ENCODE data around the gene TOMM20. TPM values are rescaled to one million over a fixed set of nuclear protein-coding genes. Genes with fewer than 3 reads are reported as not detected.
A peak's percentile ranks its signal among the peaks of the same experiment; 100 is the strongest.

The TOMM20 gene
- total and polyA plus RNA-seq, 2 of the 8 experiments (the other 6 are each of a cell fraction or from before 2014, with no cell fraction given) = 71.4 to 168 TPM

DNA sequence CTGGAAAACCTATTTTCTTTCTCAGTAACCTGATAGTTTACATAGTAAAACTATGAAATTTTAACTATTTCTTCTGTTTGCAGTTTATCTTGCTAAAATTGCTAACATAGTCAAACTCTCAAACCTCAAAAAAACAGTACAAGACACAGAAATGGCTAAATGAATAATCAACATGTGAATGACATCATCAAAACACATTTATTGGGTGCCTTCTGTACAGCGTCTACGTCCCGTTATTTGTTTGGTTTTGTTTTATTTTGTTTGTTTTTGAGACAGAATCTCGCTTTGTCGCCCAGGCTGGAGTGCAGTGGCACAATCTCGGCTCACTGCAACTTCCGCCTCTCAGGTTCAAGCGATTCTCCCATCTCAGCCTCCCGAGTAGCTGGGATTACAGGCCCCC lies 21.2 kb upstream of the TOMM20 start:
- no peak overlapping the region for H2BK15ac ChIP-seq (ENCODE audit: low read length)
- no peaks in the 10 kb centered on the region for H3K9me3 ChIP-seq (ENCODE audit: insufficient read depth in 2 of 2, low read depth in 1 of 2, low read length in 1 of 2)
- WGBS, 2 experiments (ENCODE audit: extremely low coverage in 1 of 2, insufficient coverage in 1 of 2, insufficient read length in 1 of 2, insufficient replicate concordance in 2 of 2, low coverage in 1 of 2, low lambda C conversion rate in 2 of 2, missing lambda C conversion rate in 1 of 2) = 99% methylated on average over 9 of the region's 9 CpGs; no CpG with 5 or more reads in 1 of the 2 experiments
- no peak overlapping the region for H2AK5ac ChIP-seq (ENCODE audit: low read depth, low read length)
- no peak overlapping the region for H4K91ac ChIP-seq (replicated peaks; ENCODE audit: insufficient read length, low read length)
- H3K23ac ChIP-seq (ENCODE audit: insufficient read length) = no peak overlapping the region
- FAIRE-seq (no peak), DNase-seq (ENCODE audit: low read depth in 1 of 2, low spot score in 2 of 2) (peak in 1 of 2 experiments; percentile 19)
- peaks cover 0 to 5% of the 10 kb centered on the region in 2 experiments; a peak in 1 of 4 replicates for H3K79me2 ChIP-seq (ENCODE audit: control insufficient read depth in 1 of 2, insufficient read depth in 2 of 2, low read length in 2 of 2)
- H3K23me2 ChIP-seq (ENCODE audit: low read depth, low read length) = no peaks in the 10 kb centered on the region
- H3K36me3 ChIP-seq (ENCODE audit: control insufficient read depth in 2 of 4, insufficient read depth in 4 of 4, low read length in 3 of 4) = peaks cover 15 to 85% (median 56%) of the 10 kb centered on the region in 4 experiments
- no peaks in the 10 kb centered on the region for H3K79me1 ChIP-seq (ENCODE audit: low read depth, low read length)
- H2BK120ac ChIP-seq (replicated peaks; ENCODE audit: low read depth, low read length) = no peak overlapping the region
- peaks cover 0 to 5% of the 10 kb centered on the region in 2 experiments for H4K20me1 ChIP-seq (replicated peaks in 1 of 2; ENCODE audit: control insufficient read depth in 1 of 2, insufficient read depth in 2 of 2, low read length in 2 of 2)
- no peak overlapping the region for H3K9ac ChIP-seq (replicated peaks in 1 of 4; ENCODE audit: extremely low read depth in 1 of 4, low read depth in 3 of 4, low read length in 3 of 4)
- TF ChIP-seq ASH2L (IDR thresholded peaks at IDR 0.05; ENCODE audit: low read length) (no peak), HDAC6 (IDR thresholded peaks at IDR 0.05; ENCODE audit: low read depth, low read length) (no peak), TAF7 (optimal IDR thresholded peaks at IDR 0.05; ENCODE audit: borderline replicate concordance, low read depth, low read length) (no peak), SUZ12 (IDR thresholded peaks at IDR 0.05; ENCODE audit: low read length) (no peak), CBX5 (IDR thresholded peaks at IDR 0.05; ENCODE audit: low read depth, low read length) (no peak), TAF1 (IDR thresholded peaks at IDR 0.05; ENCODE audit: low read depth, low read length) (no peak), SP1 (IDR thresholded peaks at IDR 0.05; ENCODE audit: low read depth, low read length) (no peak)
- TF ChIP-seq, protein P1, sequence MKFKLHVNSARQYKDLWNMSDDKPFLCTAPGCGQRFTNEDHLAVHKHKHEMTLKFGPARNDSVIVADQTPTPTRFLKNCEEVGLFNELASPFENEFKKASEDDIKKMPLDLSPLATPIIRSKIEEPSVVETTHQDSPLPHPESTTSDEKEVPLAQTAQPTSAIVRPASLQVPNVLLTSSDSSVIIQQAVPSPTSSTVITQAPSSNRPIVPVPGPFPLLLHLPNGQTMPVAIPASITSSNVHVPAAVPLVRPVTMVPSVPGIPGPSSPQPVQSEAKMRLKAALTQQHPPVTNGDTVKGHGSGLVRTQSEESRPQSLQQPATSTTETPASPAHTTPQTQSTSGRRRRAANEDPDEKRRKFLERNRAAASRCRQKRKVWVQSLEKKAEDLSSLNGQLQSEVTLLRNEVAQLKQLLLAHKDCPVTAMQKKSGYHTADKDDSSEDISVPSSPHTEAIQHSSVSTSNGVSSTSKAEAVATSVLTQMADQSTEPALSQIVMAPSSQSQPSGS (IDR thresholded peaks at IDR 0.05; ENCODE audit: low read length) = no peak
- H3K14ac ChIP-seq (ENCODE audit: insufficient read length) = no peak overlapping the region
- H4K8ac ChIP-seq (ENCODE audit: extremely low read depth, insufficient read depth, low read length) = no peak overlapping the region
- H3K4me2 ChIP-seq (ENCODE audit: insufficient read depth in 1 of 2, low read depth in 2 of 2, low read length in 2 of 2) = no peak overlapping the region
- H3K18ac ChIP-seq (ENCODE audit: extremely low read depth, low read length) = no peak overlapping the region
- no peak overlapping the region for H3K56ac ChIP-seq (replicated peaks; ENCODE audit: insufficient read length, low read depth, low read length)
- no peak overlapping the region for H3K4ac ChIP-seq (replicated peaks; ENCODE audit: insufficient read length, low read depth, low read length)
- no peak overlapping the region for H2BK12ac ChIP-seq (ENCODE audit: low read depth, low read length)
- ChIA-PET POLR2A (ENCODE audit: partially characterized antibody) (interaction anchor here (1.1 to 4.6 kb wide), 3 partner anchors 7 to 42 kb away, joined by 3 to 18 read pairs (median 3); no protein-coding TSS in a partner anchor), CTCF (ENCODE audit: partially characterized antibody) (no interaction called here)
- no peak overlapping the region for H2BK20ac ChIP-seq (ENCODE audit: low read length)
- H3K27me3 ChIP-seq (replicated peaks in 1 of 4; ENCODE audit: control insufficient read depth in 3 of 4, extremely low read depth in 1 of 4, insufficient read depth in 3 of 4, low read length in 3 of 4) = no peaks in the 10 kb centered on the region
- H3K4me1 ChIP-seq (replicated peaks in 1 of 4; ENCODE audit: control insufficient read depth in 3 of 4, insufficient read depth in 4 of 4, low read length in 3 of 4) = no peaks in the 10 kb centered on the region
- no peak overlapping the region for H3K27ac ChIP-seq (ENCODE audit: low read depth, low read length)
- H2AFZ ChIP-seq (ENCODE audit: low read length) = no peak overlapping the region
- no peak overlapping the region for H2BK5ac ChIP-seq (ENCODE audit: low read depth, low read length)
- no peak overlapping the region for H3K4me3 ChIP-seq (ENCODE audit: extremely low read depth in 1 of 4, insufficient read depth in 2 of 4, low read depth in 3 of 4, low read length in 4 of 4)
- H4K5ac ChIP-seq (ENCODE audit: insufficient read length, low read depth, low read length) = no peak overlapping the region

Measured in H1 (cell line).